SK-N-MC (cell line): ENCODE results near the gene DTX2.
"Not testable (repeated sequence)": the region's sequence is repeated elsewhere in the genome, so short reads cannot be mapped to it uniquely, and the experiment has no call there.

Experiments used
- EZH2 ChIP-seq: fragments of 200-600 bp; sonication (generic); IDR thresholded peaks from one replicate; pipeline ENCODE4 v1.6.1; 2017; ENCODE audit warnings: antibody characterized with exemption
- FOXP2 ChIP-seq: optimal IDR thresholded peaks from 2 replicates; pipeline ENCODE3; 2011; ENCODE audit warnings: mild to moderate bottlenecking, moderate library complexity; ENCODE audit not compliant: insufficient read depth; ENCODE audit errors: extremely low read length, control extremely low read depth
- POLR2AphosphoS5 ChIP-seq: IDR thresholded peaks from 2 replicates; pipeline ENCODE4 v1.6.1; 2012; ENCODE audit warnings: mild to moderate bottlenecking, low read depth, low read length, borderline replicate concordance

DNA sequence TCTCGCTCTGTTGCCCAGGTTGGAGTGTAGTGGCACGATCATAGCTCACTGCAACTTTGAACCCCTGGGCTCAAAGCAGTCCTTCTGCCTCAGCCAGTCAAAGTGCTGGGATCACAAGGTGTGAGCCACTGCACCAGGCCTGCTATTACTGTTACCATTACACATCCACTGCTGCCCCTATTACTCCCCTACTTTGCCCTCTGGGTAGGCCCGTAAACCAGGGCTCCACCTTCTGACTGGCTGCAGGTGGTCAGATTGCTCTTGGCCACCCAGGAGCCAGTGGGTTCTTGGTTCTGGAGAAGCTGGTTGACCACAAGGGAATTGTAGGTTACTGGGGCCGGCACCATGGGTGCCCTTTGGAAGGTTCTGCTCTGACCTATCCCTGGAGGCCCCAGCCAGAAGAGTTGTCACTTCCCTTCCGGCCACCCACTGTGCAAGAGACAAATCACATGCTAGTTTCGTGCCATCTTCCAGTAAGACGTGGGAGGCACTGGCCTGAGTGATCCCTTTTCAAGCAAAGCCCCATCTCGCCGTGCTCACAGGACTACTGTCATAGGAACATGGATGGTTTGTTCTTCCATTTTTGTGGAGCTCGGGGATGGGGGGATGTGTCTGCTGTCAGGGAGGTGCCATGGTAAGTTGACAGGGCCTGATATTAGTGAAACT is 10.2 kb downstream of the DTX2 start:
- TF ChIP-seq POLR2AphosphoS5, EZH2, FOXP2: not testable (repeated sequence)
